Measurements from ENCODE around the gene PSMG4.
A peak's percentile ranks its signal among the peaks of the same experiment; 100 is the strongest.

PSMG4 gene, protein sequence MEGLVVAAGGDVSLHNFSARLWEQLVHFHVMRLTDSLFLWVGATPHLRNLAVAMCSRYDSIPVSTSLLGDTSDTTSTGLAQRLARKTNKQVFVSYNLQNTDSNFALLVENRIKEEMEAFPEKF

DNA sequence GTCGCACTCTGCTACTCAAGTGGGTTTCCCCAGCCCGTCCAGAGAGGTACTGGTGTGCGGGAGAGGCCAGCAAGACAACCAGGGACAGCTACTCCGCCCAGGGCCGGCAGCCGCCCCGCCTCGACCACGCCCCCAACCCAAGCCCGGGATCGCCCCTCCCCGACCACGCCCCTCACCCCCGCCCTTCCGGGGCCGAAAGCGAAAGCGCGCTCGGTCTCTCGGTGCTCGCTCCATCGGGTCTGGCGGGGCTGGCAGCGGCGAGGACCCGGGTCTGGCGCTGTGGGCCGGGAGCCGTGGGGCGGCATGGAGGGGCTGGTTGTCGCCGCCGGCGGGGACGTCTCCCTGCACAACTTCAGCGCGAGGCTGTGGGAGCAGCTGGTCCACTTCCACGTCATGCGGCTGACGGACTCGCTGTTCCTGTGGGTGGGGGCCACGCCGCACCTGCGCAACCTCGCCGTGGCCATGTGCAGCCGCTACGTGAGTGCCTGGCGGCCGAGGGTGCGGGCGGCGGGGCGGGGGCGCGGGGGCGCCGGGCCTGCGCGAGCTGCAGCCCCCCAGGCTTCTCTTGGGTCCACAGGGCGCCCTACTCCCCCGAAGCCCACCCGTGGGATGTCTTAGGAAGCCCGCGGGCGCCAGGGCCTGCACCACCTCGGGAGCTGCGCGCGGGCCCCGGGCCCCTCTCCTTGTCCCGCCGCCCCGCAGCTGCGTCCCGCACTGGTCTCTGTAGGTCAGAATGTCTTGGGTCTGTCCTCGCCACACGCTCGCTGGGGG lies at the start of gene PSMG4:
Gene PSMG4, plus strand, starts transcription at position 228 of the 771 bp plus-strand sequence. Its CDS starts 76 bp downstream, at position 304.
- DNase-seq (ENCODE audit: low read depth in 2 of 2, low spot score in 1 of 2) = peak; percentile 89 to 96

DNA sequence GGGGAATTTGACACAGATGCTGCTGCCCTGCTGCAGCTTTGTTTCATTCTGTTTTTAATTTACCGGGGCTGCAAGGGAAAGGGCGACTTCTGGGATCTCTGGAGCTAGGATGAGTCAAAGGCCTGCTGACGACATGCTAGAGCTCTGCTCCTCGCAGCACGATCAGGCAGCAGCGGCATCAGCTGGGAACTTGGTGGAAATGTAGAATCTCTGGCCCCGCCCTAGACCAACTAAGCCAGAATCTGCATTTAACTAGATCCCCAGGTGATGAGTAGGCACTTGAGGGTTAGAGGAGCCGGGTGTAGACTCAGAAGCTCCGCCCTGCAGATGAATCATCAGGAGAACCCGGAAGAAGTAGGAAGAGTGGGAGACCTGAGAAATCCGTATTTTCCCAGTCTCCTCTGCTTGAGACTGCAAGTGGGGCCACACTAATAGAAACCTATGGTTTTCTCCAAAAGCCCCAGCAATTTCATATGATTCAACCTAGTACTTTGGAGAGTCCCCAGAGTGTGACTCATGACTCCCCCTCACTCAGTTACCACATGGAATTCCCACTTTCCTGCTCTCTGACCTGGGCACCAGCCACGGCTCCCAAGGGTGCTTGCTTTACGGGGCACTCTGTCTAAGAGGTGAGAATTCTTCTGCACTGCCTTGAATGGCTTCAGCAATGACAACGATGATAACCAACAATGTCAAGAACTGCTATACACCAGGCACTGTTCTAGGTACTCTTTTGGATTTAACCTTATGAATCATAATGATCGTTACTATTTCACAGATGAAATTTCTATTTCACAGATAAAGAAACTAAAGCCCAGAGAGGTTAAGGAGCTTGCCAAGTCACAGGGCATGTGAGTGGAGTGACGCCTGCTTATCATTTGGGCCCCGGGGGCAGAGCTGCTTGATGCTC lies 49.4 kb upstream of the PSMG4 start:
- DNase-seq (ENCODE audit: low read depth in 2 of 2, low spot score in 1 of 2) = no peak

DNA sequence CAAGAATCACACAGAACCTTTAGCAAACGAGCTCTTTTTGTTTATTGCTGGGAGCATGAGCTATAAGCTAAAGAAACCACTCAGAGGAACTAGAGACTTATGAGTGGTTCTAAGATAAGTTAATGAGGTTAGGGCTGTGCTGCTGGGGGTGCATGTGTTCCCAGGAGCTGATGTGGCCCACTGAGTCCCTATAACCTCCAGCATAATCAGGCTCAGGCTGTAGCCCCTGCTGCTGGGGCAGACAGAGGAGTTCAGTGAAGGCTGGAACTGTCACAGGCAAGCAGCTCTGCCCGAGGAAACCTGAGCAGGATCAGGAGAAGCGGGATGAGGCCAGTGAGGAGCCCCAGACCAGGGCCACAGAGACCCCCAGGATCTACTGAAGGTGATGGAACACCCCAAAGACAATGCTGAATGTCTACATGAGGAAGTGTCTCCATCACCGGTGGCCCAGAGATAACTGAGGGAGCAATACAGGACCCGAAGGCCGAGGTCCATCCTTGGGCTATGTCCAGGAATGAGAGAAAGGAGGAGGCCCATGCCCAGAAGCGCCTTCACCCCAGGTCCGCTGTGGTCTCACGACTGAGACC lies 48.6 kb upstream of the PSMG4 start:
- DNase-seq (ENCODE audit: low read depth in 2 of 2, low spot score in 1 of 2) = no peak

DNA sequence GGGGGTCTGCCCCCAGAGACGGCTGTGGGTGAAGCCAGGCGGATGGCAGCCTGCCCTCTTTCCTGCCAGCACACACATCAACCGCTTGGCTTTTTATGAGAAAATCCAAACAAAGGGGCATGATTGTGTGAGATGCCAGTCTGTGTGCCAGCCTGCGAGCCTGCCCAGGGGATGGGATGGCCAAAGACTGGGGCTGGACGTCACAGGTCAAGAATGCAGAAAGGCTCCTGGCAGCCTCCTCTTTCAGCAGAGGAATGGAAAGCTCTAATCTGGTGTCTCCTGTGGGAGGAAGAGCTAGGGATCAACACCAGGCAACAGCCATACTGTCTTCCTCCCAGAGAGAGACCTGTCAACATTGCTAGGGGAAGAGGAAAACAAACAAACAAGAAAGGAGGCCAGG lies 47.1 kb upstream of the PSMG4 start:
- DNase-seq (ENCODE audit: low read depth in 2 of 2, low spot score in 1 of 2) = no peak

DNA sequence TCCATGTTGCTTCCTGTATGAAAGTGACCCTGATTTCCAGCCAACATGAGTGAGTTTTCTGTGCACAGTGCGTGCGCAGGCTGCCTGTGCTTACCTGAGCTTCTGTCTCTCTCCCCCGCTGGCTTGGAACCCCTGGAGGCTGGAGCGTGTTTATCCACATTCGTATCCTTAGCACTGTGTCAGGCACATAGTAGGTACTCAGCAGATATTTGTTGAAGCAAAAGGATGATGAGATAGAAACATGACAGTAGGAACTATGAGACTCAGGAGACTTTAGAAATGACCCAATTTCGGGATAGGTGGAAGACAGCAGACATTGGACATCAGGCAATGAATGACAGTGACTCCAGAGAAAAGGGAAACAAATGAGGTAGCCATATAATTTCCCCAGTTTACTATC lies 46.5 kb upstream of the PSMG4 start:
- DNase-seq (ENCODE audit: low read depth in 2 of 2, low spot score in 1 of 2) = no peak

DNA sequence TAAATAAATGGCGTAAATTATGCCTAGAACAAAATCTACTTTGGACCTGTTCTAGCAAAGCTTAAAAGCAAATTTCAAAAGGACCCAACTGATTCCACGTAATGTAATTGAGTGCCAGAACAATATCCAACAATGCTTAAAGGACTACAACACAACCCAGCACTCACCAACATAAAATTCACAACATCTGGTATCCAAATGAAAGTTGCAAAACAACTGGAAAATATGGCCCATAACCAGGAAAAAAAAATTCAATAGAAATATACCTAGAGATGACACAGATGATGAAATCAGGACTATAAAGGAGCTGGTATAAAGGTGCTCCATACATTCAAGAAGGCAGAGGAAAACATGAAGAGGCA lies 45.4 kb upstream of the PSMG4 start:
- no peak for DNase-seq (ENCODE audit: low read depth in 2 of 2, low spot score in 1 of 2)

DNA sequence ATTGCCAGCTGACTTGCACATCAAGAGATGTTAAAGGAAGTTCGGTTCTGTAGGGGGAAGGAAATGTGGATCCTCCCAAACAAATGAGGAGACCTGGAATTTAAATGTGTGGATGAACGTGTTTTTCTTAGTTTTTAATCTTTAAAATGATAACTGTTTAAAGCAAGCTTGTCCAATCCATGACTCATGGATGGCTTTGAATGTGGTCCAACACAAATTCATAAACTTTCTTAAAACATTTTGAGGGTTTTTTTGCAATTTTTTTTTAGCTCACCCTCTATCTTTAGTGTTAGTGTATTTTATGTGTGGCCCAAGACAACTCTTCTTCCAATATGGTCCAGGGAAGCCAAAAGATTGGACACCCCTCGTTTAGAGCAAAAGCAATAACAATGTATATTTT lies 43.8 kb upstream of the PSMG4 start:
- no peak for DNase-seq (ENCODE audit: low read depth in 2 of 2, low spot score in 1 of 2)

DNA sequence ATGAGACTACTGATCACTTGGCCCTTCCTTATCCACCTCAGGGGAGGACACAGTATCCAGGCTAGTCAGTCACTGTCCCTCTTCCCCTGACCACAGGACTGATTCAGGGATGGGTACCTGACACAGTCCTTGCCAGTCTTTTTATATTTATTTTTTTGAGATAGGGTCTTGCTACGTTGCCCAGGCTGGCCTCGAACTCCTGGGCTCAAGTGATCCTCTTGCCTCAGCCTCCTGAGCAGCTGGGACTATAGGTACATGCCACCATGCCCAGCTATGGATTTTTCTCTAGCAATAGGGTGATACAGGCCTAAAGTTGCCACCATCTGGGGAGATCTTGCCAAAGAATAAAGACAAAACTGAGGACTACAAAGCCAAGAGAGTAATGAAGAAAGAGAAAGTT lies 41.5 kb upstream of the PSMG4 start:
- no peak for DNase-seq (ENCODE audit: low read depth in 2 of 2, low spot score in 1 of 2)

DNA sequence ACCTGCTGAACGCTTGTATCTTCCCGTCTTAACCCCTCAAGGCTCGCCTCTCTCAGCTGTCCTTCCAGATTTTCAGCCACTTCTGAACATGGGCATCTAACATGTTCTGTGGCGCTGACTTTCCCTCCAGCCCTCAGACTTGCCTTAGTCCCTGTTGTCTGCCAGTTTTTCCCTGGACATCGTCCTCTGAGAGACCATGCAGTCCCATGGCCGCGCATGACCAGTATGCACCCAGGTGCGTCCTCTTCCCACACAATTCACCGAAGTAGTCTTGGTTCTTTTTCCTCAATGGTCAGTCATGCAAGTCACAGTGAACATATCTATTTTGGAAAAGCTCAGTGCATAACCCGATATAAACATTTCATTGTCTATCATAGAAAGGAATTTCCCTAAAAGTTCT lies 40.5 kb upstream of the PSMG4 start:
- no peak for DNase-seq (ENCODE audit: low read depth in 2 of 2, low spot score in 1 of 2)

DNA sequence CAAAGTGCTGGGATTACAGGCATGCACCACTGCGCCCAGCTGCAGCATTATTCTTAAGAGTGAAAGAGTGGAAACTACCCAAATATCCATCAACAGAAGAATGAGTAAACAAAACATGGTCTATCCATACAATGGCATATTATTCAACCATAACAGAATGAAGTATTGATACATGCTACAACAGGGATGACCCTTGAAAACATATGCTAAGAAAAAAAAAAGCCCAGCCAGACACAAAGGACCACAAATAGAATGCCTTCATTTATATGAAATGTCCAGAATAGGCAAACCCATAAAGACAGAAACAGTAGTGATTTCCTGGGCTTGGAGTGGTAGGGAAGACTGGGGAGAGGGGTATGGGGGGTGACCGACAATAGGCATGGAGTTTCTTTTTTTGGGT lies 38.4 kb upstream of the PSMG4 start:
- no peak for DNase-seq (ENCODE audit: low read depth in 2 of 2, low spot score in 1 of 2)

DNA sequence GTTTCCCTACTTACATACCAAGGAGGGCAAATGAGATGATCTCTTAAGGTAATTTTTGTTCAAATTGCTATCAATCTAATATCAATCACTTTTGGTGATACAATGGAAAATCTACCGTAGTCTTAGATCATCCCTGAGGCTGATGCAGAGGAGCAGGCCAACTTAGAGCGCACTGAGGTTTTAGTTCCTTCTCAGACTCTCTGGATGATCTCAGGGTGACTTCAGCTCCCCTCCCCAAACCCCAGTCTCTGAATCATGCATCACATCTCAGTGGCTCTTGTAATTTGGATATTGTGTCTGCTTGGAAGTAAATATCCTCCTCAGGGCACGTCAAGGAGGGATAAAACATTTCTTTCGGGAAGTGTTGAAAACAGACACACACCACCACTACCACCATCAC lies 37.2 kb upstream of the PSMG4 start:
- DNase-seq (ENCODE audit: low read depth in 2 of 2, low spot score in 1 of 2) = no peak

DNA sequence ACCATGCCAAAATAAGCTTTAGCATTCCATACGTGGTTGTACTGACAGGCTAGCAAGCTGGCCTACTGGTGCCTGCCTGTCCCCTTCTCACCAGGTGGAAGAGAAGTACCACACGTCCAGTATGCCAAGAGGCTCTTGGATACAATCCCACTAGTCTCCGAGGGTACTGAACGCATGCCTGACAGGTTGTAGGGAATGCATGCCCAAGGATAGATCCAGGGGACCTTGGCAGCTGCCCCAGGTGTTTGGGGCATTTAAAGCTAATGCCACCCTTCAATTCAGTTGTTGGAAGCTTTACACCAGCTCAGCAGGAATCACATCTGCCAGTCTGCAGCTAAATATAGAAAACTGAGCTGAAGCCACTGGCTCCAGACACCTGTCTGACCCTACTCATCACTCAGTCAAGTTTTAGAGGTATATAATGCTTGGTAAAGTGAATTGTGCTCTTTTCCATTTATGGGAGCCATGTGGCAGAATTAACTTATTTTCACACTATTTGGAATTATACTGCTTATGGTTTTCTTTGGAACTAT lies 36.2 kb upstream of the PSMG4 start:
- no peak for DNase-seq (ENCODE audit: low read depth in 2 of 2, low spot score in 1 of 2)

DNA sequence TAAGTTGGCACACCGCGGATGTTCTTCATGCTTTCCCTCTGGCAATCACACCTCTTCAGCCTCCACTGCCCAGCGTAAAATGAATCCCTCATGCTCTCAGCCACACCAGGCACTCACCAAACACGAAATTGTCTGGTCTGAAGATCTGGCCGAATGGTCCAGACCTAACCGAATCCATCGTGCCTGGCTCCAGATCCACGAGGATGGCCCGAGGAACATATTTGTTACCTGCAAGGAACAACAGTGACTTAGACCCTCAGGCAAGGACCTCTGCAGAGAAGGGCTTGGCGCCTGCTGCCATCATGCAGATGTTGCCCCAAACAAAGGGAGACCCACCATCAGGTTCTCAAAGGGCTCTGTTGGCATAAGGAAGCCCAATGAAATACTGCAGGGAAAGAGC lies 32.7 kb upstream of the PSMG4 start:
- DNase-seq (ENCODE audit: low read depth in 2 of 2, low spot score in 1 of 2) = no peak

DNA sequence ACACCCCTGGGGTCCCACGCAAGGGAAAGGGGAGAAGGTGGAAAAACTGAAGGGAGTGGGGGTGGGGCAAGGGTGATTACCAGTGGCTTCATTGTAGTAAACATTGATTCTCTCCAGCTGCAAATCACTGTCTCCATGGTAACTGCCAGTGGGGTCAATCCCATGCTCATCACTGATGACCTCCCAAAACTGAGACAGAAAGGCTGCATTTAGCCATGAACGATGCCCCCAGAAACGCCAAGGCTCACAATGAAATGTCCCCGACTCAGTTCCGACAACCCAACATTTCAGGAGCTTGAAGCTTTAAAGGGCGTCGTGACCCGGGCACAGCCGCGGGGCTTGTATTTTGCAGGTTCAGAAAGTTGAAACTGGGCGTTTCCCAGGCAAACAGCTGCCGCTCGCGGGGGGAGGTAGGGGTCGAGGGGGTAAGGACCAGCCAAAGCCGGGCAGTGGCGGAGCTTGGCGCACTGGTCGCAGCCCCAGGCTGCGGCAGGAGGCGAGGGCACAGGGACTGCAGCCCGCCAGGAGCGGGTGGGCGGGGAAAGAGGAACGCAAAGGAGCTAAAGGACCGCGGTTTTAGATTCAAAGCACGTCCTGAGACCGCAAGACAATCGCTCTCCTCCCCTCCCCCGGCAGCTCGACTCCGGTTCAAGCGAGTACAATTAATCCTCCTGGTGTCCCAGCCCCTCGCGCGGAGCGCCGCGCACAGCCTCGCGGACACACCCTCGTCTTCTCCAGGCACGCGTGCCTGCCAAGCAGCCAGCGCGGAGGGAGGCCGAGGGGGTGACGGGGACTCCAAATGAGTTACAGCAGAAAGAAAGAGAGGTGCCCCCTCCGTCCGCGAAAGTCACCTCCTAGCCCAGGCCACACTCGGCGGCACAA lies 32.0 kb upstream of the PSMG4 start:
- no peak for DNase-seq (ENCODE audit: low read depth in 2 of 2, low spot score in 1 of 2)

DNA sequence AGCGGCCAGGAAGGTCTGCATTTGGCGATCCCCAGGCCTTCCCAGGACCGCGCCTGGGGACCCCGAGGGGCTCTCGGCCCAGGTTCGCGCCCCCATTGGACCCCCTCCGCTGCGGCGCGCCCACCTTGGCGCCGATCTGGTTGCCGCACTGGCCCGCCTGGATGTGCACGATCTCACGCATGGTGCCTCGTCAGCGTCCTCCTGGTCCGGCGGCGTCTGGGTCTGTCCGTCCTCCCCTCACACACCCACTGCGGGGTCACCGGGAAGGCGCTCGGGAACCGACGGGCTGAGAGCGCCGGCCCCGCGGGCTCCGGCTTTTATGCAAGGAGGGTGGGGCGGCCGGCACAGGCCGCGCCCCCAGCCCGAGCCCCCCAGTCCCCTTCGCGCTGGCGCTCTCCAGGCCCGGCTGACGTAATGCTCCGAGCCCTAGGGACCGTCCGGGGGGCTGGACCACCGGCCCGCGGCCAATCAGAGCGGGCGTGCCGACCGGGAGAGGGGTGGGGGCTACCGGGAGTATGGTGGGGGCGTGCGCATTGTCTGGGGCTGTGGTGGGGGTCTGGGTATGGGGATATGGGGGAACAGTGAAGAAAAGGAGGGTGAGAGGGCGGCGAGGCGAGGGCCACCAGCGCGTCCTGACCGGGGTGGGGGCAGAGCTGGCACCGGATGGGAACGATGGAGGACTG lies 31.2 kb upstream of the PSMG4 start, which contains the start of gene TUBB2B:
Gene TUBB2B, minus strand, starts transcription at position 291 of the 683 bp plus-strand sequence. Its CDS starts 110 bp downstream, at position 181.
- DNase-seq (ENCODE audit: low read depth in 2 of 2, low spot score in 1 of 2) = no peak

DNA sequence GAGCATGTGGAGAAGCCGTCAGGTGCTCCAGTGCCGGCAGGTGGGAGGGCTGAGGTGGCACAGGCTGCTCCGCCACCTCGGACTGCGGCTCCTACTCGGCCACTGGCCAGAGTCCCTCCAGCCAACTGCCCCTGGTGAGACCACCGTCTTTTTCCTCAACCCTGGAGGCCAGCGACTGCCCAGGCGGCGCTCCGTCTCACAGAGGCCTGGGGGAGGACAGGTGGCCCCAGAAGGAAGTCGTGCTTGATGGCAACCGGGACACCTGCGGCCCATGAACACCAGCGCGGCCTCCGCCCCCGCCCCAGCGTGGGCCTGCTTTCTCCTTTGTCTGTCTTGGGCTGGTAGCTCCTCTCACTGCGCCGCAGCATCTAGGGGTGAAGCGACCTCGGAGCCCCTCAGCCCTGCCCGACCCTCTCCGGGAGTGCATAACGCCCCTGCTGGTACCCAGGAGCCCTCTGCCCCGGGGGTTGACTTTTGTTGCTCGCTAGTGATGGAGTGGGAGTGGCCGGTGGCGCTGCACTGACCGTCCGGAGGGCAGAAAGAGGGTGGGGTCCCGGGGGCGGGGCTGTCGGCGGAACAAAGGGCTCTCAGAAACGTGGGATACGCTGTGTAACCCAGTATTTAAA lies 30.6 kb upstream of the PSMG4 start:
- DNase-seq (ENCODE audit: low read depth in 2 of 2, low spot score in 1 of 2) = no peak

DNA sequence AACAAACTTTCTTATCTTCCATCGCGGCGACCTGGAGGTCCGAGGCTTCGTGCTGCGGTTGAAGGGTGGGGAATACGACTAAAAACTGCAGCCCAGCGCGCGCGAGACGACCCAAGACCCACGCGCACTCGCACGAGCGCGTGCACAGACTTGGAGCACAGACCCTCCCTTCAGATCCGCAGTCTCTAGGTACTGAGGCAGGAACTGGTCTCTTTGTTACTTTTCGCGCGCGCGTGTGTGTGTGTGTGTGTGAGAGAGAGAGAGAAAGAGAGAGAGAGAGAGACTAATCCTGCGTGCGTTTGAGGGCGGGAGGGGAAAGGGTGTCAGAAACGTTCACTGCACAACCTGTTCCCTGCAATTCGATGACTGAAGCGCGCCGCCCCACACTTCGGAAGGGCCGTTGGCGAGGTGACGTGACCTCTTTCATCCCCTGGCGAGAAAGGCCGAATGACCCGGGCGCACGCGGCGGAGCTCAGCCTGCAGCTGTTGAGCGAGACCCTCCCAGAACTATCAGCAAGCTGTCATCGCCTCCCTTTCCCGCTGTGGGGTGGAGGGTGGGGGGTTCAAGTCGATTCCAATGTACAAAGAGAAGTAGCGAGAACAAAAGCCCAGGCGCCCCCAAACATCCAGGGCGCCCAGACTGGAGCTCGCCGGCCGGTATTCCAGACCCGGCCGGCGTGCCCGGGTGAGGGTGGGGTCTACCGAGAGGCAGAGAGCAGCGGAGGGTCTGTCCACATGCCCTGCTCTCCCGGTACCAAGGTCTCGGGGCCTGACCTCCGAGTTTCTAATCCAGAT lies 29.8 kb upstream of the PSMG4 start:
- no peak for DNase-seq (ENCODE audit: low read depth in 2 of 2, low spot score in 1 of 2)

DNA sequence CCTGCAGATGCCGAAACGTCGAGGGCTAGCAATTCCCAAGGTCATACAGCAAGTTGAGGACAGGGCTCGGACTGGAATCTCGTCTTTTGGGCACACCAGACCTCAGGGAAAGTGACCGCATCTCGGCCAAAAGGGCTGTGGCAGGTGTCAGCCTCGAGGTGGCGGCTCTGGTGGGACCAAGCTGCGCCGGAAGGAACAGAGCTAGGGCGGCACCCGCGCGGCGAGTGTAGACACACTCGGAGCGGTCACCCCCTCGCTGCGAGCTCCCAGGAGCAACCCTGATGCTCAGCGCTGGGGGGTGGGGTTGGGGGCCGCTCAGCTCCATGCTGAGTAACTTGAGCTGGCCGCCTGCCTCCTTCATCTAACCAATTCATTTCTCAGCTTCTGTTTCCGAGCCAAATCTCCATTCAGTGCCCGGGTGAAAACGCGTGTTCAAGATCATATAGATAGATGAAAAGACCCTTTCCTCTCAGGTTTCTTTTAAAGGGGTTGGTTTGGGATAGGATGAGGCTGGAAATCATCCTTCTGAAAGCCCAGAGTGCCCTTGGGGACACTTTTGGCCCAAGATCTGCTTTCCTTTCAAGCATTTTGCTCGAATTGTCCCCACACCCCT lies 29.1 kb upstream of the PSMG4 start:
- no peak for DNase-seq (ENCODE audit: low read depth in 2 of 2, low spot score in 1 of 2)

Data from stimulated activated CD8-positive, alpha-beta memory T cell treated with anti-CD3 and anti-CD28 coated beads, Interleukin-4, amount 100 ng/mL, for 1 hour (primary cell).